ENCODE data around the gene PPP2R3B. TPM values are rescaled to one million over a fixed set of nuclear protein-coding genes. Genes with fewer than 3 reads are reported as not detected.

PPP2R3B gene
- total RNA-seq, 1 donor = 9.1 TPM

- DNase-seq (ENCODE audit: low read depth) = no peak
- no peak overlapping the region for H3K4me3 ChIP-seq (ENCODE audit: low read depth, low read length)
- no peak for TF ChIP-seq CTCF (IDR thresholded peaks at IDR 0.05; ENCODE audit: insufficient read depth, low read depth, low read length)
Measured at GRCh38 chrX:346034-346813, 40.5 kb downstream of the PPP2R3B start.

- no peak for DNase-seq (ENCODE audit: low read depth)
- no peak overlapping the region for H3K4me3 ChIP-seq (ENCODE audit: low read depth, low read length)
- no peak for TF ChIP-seq CTCF (IDR thresholded peaks at IDR 0.05; ENCODE audit: insufficient read depth, low read depth, low read length)
Measured at GRCh38 chrX:345020-345925, 41.4 kb downstream of the PPP2R3B start.

GRCh38 chrX:344371-344901 is 42.3 kb downstream of the PPP2R3B start:
- no peak for DNase-seq (ENCODE audit: low read depth)
- TF ChIP-seq CTCF (IDR thresholded peaks at IDR 0.05; ENCODE audit: insufficient read depth, low read depth, low read length) = no peak
- H3K4me3 ChIP-seq (ENCODE audit: low read depth, low read length) = no peak overlapping the region

- no peak overlapping the region for H3K4me3 ChIP-seq (ENCODE audit: low read depth, low read length)
- no peak for TF ChIP-seq CTCF (IDR thresholded peaks at IDR 0.05; ENCODE audit: insufficient read depth, low read depth, low read length)
- no peak for DNase-seq (ENCODE audit: low read depth)
Measured at GRCh38 chrX:341541-342101, 45.1 kb downstream of the PPP2R3B start.

- DNase-seq (ENCODE audit: low read depth) = no peak
- TF ChIP-seq CTCF (IDR thresholded peaks at IDR 0.05; ENCODE audit: insufficient read depth, low read depth, low read length) = no peak
- no peak overlapping the region for H3K4me3 ChIP-seq (ENCODE audit: low read depth, low read length)
Measured at GRCh38 chrX:340641-341423, 45.9 kb downstream of the PPP2R3B start.

GRCh38 chrX:340121-340520 is 46.6 kb downstream of the PPP2R3B start:
- TF ChIP-seq CTCF (IDR thresholded peaks at IDR 0.05; ENCODE audit: insufficient read depth, low read depth, low read length) = no peak
- no peak overlapping the region for H3K4me3 ChIP-seq (ENCODE audit: low read depth, low read length)
- DNase-seq (ENCODE audit: low read depth) = no peak

Measured in fibroblast of villous mesenchyme (primary cell).